HFFc6 (cell line): Measurements from ENCODE around the gene TNFRSF9. TPM values are rescaled to one million over a fixed set of nuclear protein-coding genes. Genes with fewer than 3 reads are reported as not detected.
A peak's percentile ranks its signal among the peaks of the same experiment; 100 is the strongest.

Source experiments
- DNase-seq: peaks from one replicate; pipeline ENCODE4 v3.0.0-alpha.2; 2018
- H3K27ac Mint-ChIP-seq: 2 replicates; pipeline ENCODE4 v1.8.0; 2020; ENCODE audit warnings: mild to moderate bottlenecking, mixed read lengths
- H3K27me3 Mint-ChIP-seq: 2 replicates; pipeline ENCODE4 v1.8.0; 2021; ENCODE audit warnings: mild to moderate bottlenecking, moderate library complexity, mixed read lengths; ENCODE audit not compliant: insufficient read depth
- H3K36me3 Mint-ChIP-seq: 2 replicates; pipeline ENCODE4 v1.8.0; 2021; ENCODE audit warnings: low read depth, mixed read lengths
- H3K4me1 Mint-ChIP-seq: 2 replicates; pipeline ENCODE4 v1.8.0; 2020; ENCODE audit warnings: low read depth, mixed read lengths
- H3K4me3 Mint-ChIP-seq: 2 replicates; pipeline ENCODE4 v1.8.0; 2020; ENCODE audit warnings: mild to moderate bottlenecking, moderate library complexity, mixed read lengths
- H3K9me3 Mint-ChIP-seq: 2 replicates; pipeline ENCODE4 v1.8.0; 2020; ENCODE audit warnings: mild to moderate bottlenecking, mixed read lengths
- total RNA-seq, 6 experiments: library from RNA; stranded (reverse); fragmentation: NEBNext Ultra II Directional; extraction: Animal tissue kit (Norgen Biotek cat#: 25700); gene quantifications; 2 replicates in 1 of 6; 3 replicates in 5 of 6; pipeline ENCODE4 v1.2.3, GENCODE V29; 2021
- TF ChIP-seq, protein P1 (sequence below): fragments of 200-600 bp; sonication (generic); IDR thresholded peaks from 2 replicates; pipeline ENCODE4 v1.5.0; 2021; ENCODE audit warnings: antibody characterized with exemption, mild to moderate bottlenecking

The TNFRSF9 gene
- total RNA-seq, 6 experiments from 2014 or later, result not detected

DNA sequence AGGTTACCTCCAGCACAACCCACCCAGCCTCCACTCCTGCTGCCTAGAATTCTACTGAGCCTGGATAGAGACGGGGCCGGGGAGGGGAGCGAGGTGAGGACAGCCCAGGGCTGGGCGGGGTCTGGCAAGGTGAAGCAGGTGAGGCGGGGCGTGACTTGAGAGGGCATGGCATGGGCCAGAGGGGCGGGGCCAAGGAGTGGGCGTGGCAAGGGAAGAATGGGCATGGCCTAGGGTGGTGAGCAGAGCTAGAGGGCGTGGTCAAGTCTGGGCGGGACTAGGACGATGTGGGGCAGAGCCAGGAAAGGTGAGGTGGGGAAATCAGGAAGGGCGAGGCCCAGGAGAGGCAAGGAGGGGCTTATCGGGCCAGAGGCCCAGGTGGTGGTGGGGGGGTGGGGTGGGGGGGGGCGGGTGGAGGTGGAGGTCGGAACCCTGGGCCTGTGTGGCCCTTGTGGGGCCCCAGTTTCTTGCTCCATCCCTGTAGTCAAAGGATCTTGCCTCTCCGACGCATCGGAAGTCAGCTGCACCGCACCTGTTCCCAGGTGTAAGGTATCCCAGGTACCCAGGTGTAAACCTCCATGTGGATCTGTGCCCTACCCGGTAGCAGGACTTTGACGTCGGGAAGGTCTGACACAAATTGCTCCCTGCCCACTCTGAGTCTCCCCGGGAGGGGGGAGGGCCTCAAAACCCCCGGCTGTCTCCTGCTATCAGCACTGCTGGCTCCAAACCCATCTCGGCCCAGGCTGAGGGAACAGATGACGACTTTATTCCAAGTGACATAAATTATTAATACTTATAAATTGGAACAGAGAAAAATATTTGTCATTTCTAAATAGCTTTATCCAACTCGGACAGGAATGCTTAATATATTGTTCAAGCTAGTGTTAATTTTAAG, 54.9 kb downstream of the TNFRSF9 start:
- no peaks in the 10 kb centered on the region; the same call in 1 of the 2 replicates for H3K9me3 Mint-ChIP-seq

GRCh38 chr1:7884757-7885156, 55.9 kb downstream of the TNFRSF9 start:
- Mint-ChIP-seq H3K27me3 (peaks cover 7% of the 10 kb centered on the region), H3K9me3 (no peaks in the 10 kb centered on the region; the same call in 1 of the 2 replicates), H3K4me1 (peaks cover 8% of the 10 kb centered on the region), H3K27ac (no peak overlapping the region), H3K4me3 (no peak overlapping the region), H3K36me3 (no peaks in the 10 kb centered on the region)
- TF ChIP-seq, protein P1, sequence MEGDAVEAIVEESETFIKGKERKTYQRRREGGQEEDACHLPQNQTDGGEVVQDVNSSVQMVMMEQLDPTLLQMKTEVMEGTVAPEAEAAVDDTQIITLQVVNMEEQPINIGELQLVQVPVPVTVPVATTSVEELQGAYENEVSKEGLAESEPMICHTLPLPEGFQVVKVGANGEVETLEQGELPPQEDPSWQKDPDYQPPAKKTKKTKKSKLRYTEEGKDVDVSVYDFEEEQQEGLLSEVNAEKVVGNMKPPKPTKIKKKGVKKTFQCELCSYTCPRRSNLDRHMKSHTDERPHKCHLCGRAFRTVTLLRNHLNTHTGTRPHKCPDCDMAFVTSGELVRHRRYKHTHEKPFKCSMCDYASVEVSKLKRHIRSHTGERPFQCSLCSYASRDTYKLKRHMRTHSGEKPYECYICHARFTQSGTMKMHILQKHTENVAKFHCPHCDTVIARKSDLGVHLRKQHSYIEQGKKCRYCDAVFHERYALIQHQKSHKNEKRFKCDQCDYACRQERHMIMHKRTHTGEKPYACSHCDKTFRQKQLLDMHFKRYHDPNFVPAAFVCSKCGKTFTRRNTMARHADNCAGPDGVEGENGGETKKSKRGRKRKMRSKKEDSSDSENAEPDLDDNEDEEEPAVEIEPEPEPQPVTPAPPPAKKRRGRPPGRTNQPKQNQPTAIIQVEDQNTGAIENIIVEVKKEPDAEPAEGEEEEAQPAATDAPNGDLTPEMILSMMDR, result no peak
- DNase-seq, result no peak

More for the DNA sequence above, 54.9 kb downstream of the TNFRSF9 start:
- no peak for DNase-seq
- Mint-ChIP-seq H3K27me3 (peaks cover 8% of the 10 kb centered on the region), H3K4me1 (peaks cover 13% of the 10 kb centered on the region), H3K4me3 (no peak overlapping the region), H3K36me3 (no peaks in the 10 kb centered on the region), H3K27ac (no peak overlapping the region)
- TF ChIP-seq, protein P1, result no peak

GRCh38 chr1:7879228-7879627, 61.4 kb downstream of the TNFRSF9 start:
- no peak for DNase-seq
- H3K27ac Mint-ChIP-seq, result no peak overlapping the region
- TF ChIP-seq, protein P1, result peak; percentile 57
- no peak overlapping the region for H3K4me3 Mint-ChIP-seq
- H3K4me1 Mint-ChIP-seq, result no peaks in the 10 kb centered on the region
- peaks cover 5% of the 10 kb centered on the region; the same call in 1 of the 2 replicates for H3K36me3 Mint-ChIP-seq
- H3K9me3 Mint-ChIP-seq, result peaks cover 7% of the 10 kb centered on the region
- peaks cover 11% of the 10 kb centered on the region for H3K27me3 Mint-ChIP-seq

GRCh38 chr1:7878027-7878426, 62.6 kb downstream of the TNFRSF9 start:
- TF ChIP-seq, protein P1, result no peak
- no peak overlapping the region for H3K27ac Mint-ChIP-seq
- H3K4me1 Mint-ChIP-seq, result no peaks in the 10 kb centered on the region
- peaks cover 14% of the 10 kb centered on the region for H3K27me3 Mint-ChIP-seq
- H3K4me3 Mint-ChIP-seq, result no peak overlapping the region
- DNase-seq, result no peak
- peaks cover 5% of the 10 kb centered on the region; the same call in 1 of the 2 replicates for H3K36me3 Mint-ChIP-seq
- peaks cover 7% of the 10 kb centered on the region for H3K9me3 Mint-ChIP-seq

DNA sequence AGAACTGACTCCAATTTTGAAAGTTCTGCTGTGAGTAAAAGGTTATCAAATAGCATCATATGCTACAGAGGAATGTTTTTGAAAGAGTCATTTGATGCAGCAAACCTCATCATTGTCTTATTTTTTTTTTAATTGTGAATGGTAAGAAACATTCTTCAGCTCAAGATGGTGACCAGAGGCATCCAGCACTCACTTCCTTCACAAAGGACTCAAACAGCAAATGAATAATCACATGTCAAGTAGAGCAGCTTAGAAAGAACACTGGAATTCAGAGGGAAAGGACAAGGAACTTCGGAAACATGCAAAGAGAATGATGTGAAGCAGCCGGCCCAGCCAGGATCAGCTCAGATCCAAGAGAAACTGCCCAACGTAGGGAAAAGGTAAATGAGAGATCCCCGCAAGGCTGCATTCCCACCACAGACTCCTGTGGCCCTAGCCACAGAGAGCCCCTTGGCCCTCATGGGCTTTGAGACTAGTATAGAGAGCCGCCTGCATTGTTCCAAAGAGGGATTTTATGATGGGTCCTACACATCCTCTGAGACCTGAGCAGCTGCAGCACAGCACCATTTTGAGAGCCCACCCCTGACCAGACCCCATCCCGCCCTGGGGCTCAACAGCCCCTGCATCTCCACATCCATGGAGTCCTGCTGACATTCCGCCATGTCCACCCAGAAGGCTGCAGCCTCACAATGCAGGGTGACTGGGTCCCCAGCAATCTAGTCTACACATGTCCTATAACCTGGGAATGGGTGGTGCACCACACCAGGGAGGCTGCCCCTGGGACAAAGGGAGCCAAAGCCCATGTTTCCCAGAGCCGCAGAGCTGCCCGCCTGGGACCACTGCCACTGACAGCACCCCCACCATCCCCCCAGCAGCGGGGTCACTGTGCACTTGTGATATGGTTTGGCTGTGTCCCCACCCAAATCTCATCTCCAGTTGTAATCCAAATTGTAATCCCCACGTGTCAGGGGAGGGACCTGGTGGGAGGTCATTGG, 66.5 kb downstream of the TNFRSF9 start:
- no peak for DNase-seq
- no peaks in the 10 kb centered on the region for H3K4me1 Mint-ChIP-seq
- H3K36me3 Mint-ChIP-seq, result peaks cover 5% of the 10 kb centered on the region; the same call in 1 of the 2 replicates
- H3K27me3 Mint-ChIP-seq, result peaks cover 18% of the 10 kb centered on the region
- TF ChIP-seq, protein P1, result no peak
- H3K9me3 Mint-ChIP-seq, result peaks cover 7% of the 10 kb centered on the region
- no peak overlapping the region for H3K27ac Mint-ChIP-seq
- H3K4me3 Mint-ChIP-seq, result no peak overlapping the region
